Kidney (tissue), 14 donors: ENCODE measurements around the gene NDC1. TPM values are rescaled to one million over a fixed set of nuclear protein-coding genes. Genes with fewer than 3 reads are reported as not detected.

Experiments used
- DNase-seq, 5 donors: peaks; one replicate each; pipeline ENCODE4 v3.0.0-alpha.2; 2013 to 2020
- FAIRE-seq: peaks from 2 replicates; lab custom pipeline; 2012; peaks lifted over from hg19 to GRCh38; lab: Jason Lieb, UNC
- H3K27ac ChIP-seq, 2 donors: one replicate each; pipeline ENCODE4 v1.7.0; 2013; ENCODE audit warnings: low read depth in 2 of 2, low read length in 2 of 2, inconsistent platforms in 1 of 2
- H3K27me3 ChIP-seq: one replicate; pipeline ENCODE4 v1.7.1; 2013; ENCODE audit warnings: low read length, inconsistent platforms; ENCODE audit not compliant: control insufficient read depth, insufficient read depth
- H3K36me3 ChIP-seq, 3 donors: one replicate each; pipeline versions ENCODE4 v1.7.0 to v1.7.1; 2013; ENCODE audit warnings: low read length in 3 of 3, control low read depth in 1 of 3, inconsistent platforms in 1 of 3; ENCODE audit not compliant: insufficient read depth in 3 of 3, control insufficient read depth in 2 of 3
- H3K4me1 ChIP-seq, 3 donors: one replicate each; pipeline versions ENCODE4 v1.7.0 to v1.7.1; 2013; ENCODE audit warnings: low read length in 3 of 3, inconsistent platforms in 1 of 3, low read depth in 1 of 3; ENCODE audit not compliant: control insufficient read depth in 2 of 3, insufficient read depth in 2 of 3
- H3K4me3 ChIP-seq, 3 donors: one replicate each; pipeline versions ENCODE4 v1.7.0 to v1.8.1; 2013; ENCODE audit warnings: low read length in 3 of 3, control low read depth in 1 of 3, inconsistent platforms in 1 of 3
- H3K9ac ChIP-seq, 3 donors: one replicate each; pipeline versions ENCODE4 v1.7.0 to v1.7.1; 2013; ENCODE audit warnings: low read length in 3 of 3, control low read depth in 1 of 3, inconsistent platforms in 1 of 3
- H3K9me3 ChIP-seq, 3 donors: one replicate each; pipeline versions ENCODE4 v1.7.0 to v1.7.1; 2013; ENCODE audit warnings: low read length in 3 of 3, control low read depth in 1 of 3, inconsistent platforms in 1 of 3; ENCODE audit not compliant: control insufficient read depth in 2 of 3, insufficient read depth in 1 of 3
- intact Hi-C: fragments of 100-400 bp; cut with DNase I; formaldehyde crosslinking; loops from one replicate; pipeline ENCODE4 v1.11.1; 2022
- polyA plus RNA-seq: library from polyadenylated mRNA; stranded (reverse); fragments of 350-450 nt; fragmentation: Illumina TruSeq; extraction: RNeasy Lipid Tissue Mini Kit (QIAGEN cat#74804); gene quantifications from one replicate; pipeline ENCODE4 v1.2.3, GENCODE V29; 2014; ENCODE audit warnings: low read depth, low replicate concordance; ENCODE audit not compliant: insufficient read depth
- total RNA-seq: library from RNA; stranded (reverse); fragmentation: NEBNext Ultra II Directional; extraction: Animal tissue kit (Norgen Biotek cat#: 25700); gene quantifications from one replicate; pipeline ENCODE4 v1.2.1, GENCODE V29; 2021
- TF ChIP-seq, protein P1 (sequence below): IDR thresholded peaks from 3 replicates; pipeline ENCODE4 v1.5.1; 2012; ENCODE audit warnings: mild to moderate bottlenecking, moderate library complexity, borderline replicate concordance; ENCODE audit not compliant: insufficient read depth; ENCODE audit errors: extremely low read depth
- donor health status: control.
- donor health status: control.
- donor health status: control.
- donor health status: control.
- donor health status: control.
- donor health status: DM: yes; HTN: yes; CAD: no.
- donor health status: Normal renal cell carcinoma (clear cell type).

NDC1 gene
- total and polyA plus RNA-seq, 2 donors from 2014 or later, result 5.6 to 8.5 TPM

DNA sequence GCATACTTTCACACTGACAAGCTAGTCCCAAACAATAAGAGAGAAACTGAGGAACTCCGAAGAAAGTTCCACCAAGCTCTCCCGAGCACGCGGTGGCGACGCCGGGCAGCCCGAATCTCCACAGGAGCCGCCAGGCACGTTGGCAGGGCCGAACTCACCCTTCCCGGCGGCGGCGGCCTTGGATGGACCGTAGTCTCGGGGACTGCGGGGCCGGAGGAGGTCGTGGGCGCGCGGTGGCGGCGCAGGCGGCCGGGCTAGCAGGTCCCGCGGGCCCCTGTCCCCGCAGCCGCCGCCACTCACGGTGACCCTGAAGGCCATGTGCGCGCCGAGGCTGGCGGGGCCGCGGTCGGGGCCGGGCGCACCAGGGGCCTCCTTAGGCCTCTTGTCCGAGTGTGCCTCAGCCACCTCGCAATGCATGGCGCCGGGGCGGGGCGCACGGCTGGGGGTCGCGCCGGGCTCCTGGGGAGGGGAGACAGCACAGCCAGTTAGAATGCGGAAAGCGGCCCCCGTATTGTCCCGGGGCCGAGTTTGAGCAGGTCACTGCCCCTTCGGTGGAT lies 100.4 kb downstream of the NDC1 start:
- H3K9ac ChIP-seq, result peak overlapping the region in 1 of 3 donors; percentile 65
- H3K27ac ChIP-seq, result peak overlapping the region; percentile 63 to 64
- peak in 2 of 5 donors; percentile 33 to 78 for DNase-seq
- TF ChIP-seq, protein P1, sequence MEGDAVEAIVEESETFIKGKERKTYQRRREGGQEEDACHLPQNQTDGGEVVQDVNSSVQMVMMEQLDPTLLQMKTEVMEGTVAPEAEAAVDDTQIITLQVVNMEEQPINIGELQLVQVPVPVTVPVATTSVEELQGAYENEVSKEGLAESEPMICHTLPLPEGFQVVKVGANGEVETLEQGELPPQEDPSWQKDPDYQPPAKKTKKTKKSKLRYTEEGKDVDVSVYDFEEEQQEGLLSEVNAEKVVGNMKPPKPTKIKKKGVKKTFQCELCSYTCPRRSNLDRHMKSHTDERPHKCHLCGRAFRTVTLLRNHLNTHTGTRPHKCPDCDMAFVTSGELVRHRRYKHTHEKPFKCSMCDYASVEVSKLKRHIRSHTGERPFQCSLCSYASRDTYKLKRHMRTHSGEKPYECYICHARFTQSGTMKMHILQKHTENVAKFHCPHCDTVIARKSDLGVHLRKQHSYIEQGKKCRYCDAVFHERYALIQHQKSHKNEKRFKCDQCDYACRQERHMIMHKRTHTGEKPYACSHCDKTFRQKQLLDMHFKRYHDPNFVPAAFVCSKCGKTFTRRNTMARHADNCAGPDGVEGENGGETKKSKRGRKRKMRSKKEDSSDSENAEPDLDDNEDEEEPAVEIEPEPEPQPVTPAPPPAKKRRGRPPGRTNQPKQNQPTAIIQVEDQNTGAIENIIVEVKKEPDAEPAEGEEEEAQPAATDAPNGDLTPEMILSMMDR, result no peak
- H3K4me3 ChIP-seq, result peak overlapping the region in 2 of 3 donors; percentile 65 to 69
- peaks cover 0 to 15% (median 9%) of the 10 kb centered on the region in 3 donors for H3K4me1 ChIP-seq
- peaks cover 21% of the 10 kb centered on the region for H3K27me3 ChIP-seq
- no peak for FAIRE-seq
- no peaks in the 10 kb centered on the region for H3K36me3 ChIP-seq
- intact Hi-C loops, result no loop called here
- H3K9me3 ChIP-seq, result no peaks in the 10 kb centered on the region

- Histone ChIP-seq H3K4me1 (peaks cover 0 to 18% (median 13%) of the 10 kb centered on the region in 3 donors), H3K4me3 (peak overlapping the region in 2 of 3 donors; percentile 15 to 65), H3K27me3 (peaks cover 21% of the 10 kb centered on the region), H3K9ac (no peak overlapping the region), H3K9me3 (no peaks in the 10 kb centered on the region), H3K36me3 (no peaks in the 10 kb centered on the region), H3K27ac (peak overlapping the region; percentile 28 to 42)
- FAIRE-seq (no peak), DNase-seq (no peak)
- TF ChIP-seq, protein P1, result no peak
- intact Hi-C loops, result no loop called here
Measured at GRCh38 chr1:53736290-53736689, 101.8 kb downstream of the NDC1 start.

GRCh38 chr1:53735681-53736080 lies 102.4 kb downstream of the NDC1 start:
- TF ChIP-seq, protein P1, result no peak
- DNase-seq, result no peak
- no peak for FAIRE-seq
- Histone ChIP-seq H3K9me3 (no peaks in the 10 kb centered on the region), H3K36me3 (no peaks in the 10 kb centered on the region), H3K4me3 (peak overlapping the region in 2 of 3 donors; percentile 9 to 15), H3K9ac (no peak overlapping the region), H3K4me1 (peaks cover 0 to 21% (median 19%) of the 10 kb centered on the region in 3 donors), H3K27ac (no peak overlapping the region), H3K27me3 (peaks cover 21% of the 10 kb centered on the region)
- intact Hi-C loops, result no loop called here

DNA sequence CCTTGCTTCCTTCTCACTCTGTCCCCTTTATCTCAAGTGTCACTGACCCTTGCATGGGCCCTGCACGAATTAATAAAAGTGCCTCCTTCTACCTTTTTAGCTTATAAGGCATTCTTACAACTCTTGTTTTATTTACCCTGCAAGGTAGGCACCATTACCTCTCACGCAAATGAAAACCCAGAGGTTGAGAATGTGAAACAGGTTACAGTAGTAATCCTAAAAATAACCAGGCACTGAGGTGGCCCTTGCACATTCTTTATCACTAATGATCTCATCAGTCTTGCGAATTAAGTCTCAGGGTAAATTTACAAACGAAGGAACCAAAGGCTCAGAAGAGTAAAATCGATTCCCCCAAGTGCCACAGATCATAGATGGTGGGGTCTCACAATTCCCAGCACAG lies 102.8 kb downstream of the NDC1 start:
- H3K4me1 ChIP-seq, result peaks cover 0 to 23% (median 21%) of the 10 kb centered on the region in 3 donors
- H3K27ac ChIP-seq, result no peak overlapping the region
- FAIRE-seq (no peak), DNase-seq (no peak)
- H3K9me3 ChIP-seq, result no peaks in the 10 kb centered on the region
- TF ChIP-seq, protein P1, result no peak
- intact Hi-C loops, result no loop called here
- no peak overlapping the region for H3K9ac ChIP-seq
- H3K4me3 ChIP-seq, result peak overlapping the region in 1 of 3 donors; percentile 26
- H3K36me3 ChIP-seq, result no peaks in the 10 kb centered on the region
- H3K27me3 ChIP-seq, result peaks cover 18% of the 10 kb centered on the region
